DOHH2 (cell line): Measurements from ENCODE around the gene CRYBG1.

Experiments used
- H3F3A ChIP-seq: fragments of 200-600 bp; sonication (generic), shearing (Covaris generic); 2 replicates; pipeline ENCODE4 v1.6.0; 2016; ENCODE audit warnings: antibody characterized with exemption, mild to moderate bottlenecking; ENCODE audit not compliant: control insufficient read depth, insufficient read depth
- H3K27ac ChIP-seq: fragments of 200-600 bp; sonication (generic); 2 replicates; pipeline ENCODE4 v1.5.1; 2014; ENCODE audit warnings: low read depth, mild to moderate bottlenecking, low read length, moderate library complexity
- H3K27me3 ChIP-seq: fragments of 200-600 bp; sonication (generic); 2 replicates; pipeline ENCODE4 v1.6.1; 2014; ENCODE audit warnings: mild to moderate bottlenecking, low read length, mixed read lengths; ENCODE audit not compliant: control insufficient read depth
- H3K36me3 ChIP-seq: fragments of 200-600 bp; sonication (generic); 2 replicates; pipeline ENCODE4 v1.6.1; 2014; ENCODE audit warnings: mild to moderate bottlenecking, low read length, moderate library complexity, mixed read lengths; ENCODE audit not compliant: control insufficient read depth
- H3K4me1 ChIP-seq: fragments of 200-600 bp; sonication (generic); 2 replicates; pipeline ENCODE4 v1.6.1; 2014; ENCODE audit warnings: mild to moderate bottlenecking, low read length, mixed read lengths; ENCODE audit not compliant: control insufficient read depth
- H3K4me2 ChIP-seq: fragments of 200-600 bp; sonication (generic); 2 replicates; pipeline ENCODE4 v1.6.0; 2014; ENCODE audit warnings: mild to moderate bottlenecking, low read length, moderate library complexity
- H3K4me3 ChIP-seq: fragments of 200-600 bp; sonication (generic); 2 replicates; pipeline ENCODE4 v1.5.1; 2014; ENCODE audit warnings: mild to moderate bottlenecking, low read length, mixed read lengths
- H3K79me2 ChIP-seq: fragments of 200-600 bp; sonication (generic); 2 replicates; pipeline ENCODE4 v1.6.1; 2014; ENCODE audit warnings: mild to moderate bottlenecking, low read length, mixed read lengths; ENCODE audit not compliant: control insufficient read depth
- H3K9me2 ChIP-seq: fragments of 200-600 bp; sonication (generic); replicated peaks from 2 replicates; pipeline ENCODE4 v1.6.1; 2014; ENCODE audit warnings: mild to moderate bottlenecking, low read length, mixed read lengths; ENCODE audit not compliant: control insufficient read depth
- H3K9me3 ChIP-seq: fragments of 200-600 bp; sonication (generic); 2 replicates; pipeline ENCODE4 v1.6.1; 2014; ENCODE audit warnings: antibody characterized with exemption, low read length, mixed read lengths; ENCODE audit not compliant: control insufficient read depth, insufficient read depth
- H4K20me1 ChIP-seq: fragments of 200-600 bp; sonication (generic); 2 replicates; pipeline ENCODE4 v1.6.0; 2014; ENCODE audit warnings: low read depth, mild to moderate bottlenecking, antibody characterized with exemption, low read length, moderate library complexity; ENCODE audit not compliant: control insufficient read depth, insufficient read depth
- EZH2phosphoT487 ChIP-seq: fragments of 200-600 bp; sonication (generic); IDR thresholded peaks from 2 replicates; pipeline ENCODE4 v1.6.1; 2017; ENCODE audit warnings: borderline replicate concordance, mild to moderate bottlenecking, antibody characterized with exemption, low read length, moderate library complexity, mixed read lengths
- TF ChIP-seq, protein P1 (sequence below): fragments of 200-600 bp; sonication (generic); IDR thresholded peaks from one replicate; pipeline ENCODE4 v1.5.1; 2014; ENCODE audit warnings: antibody characterized with exemption, mild to moderate bottlenecking, low read depth, low read length; ENCODE audit not compliant: poor library complexity, severe bottlenecking

CRYBG1 gene

DNA sequence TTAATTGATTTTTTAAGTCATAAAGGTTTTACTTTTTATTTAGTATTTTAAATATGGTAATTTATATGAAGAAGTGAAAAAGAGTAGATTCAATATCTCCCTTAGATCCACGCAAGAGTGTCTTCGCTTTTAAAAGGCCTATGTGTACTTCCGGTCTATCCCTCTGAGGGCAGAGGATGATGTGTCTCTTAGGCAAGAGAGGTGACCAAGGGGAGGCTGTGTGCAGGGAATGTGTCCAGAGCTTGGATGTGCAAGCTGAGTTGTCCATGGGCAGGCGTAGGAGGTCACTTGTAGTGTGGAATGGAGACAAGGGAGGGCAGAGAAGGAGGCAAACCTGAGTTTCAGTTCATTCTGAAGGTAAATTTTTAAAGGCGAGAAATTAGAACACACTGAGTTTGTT, 113.9 kb downstream of the CRYBG1 start:
- Histone ChIP-seq H3K4me1 (peaks cover 19% of the 10 kb centered on the region), H4K20me1 (no peaks in the 10 kb centered on the region), H3K79me2 (no peaks in the 10 kb centered on the region), H3K9me2 (no peaks in the 10 kb centered on the region), H3K36me3 (no peaks in the 10 kb centered on the region), H3F3A (no peaks in the 10 kb centered on the region), H3K4me2 (no peak overlapping the region), H3K9me3 (no peaks in the 10 kb centered on the region), H3K4me3 (no peak overlapping the region), H3K27me3 (no peaks in the 10 kb centered on the region), H3K27ac (no peak overlapping the region)
- no peak for TF ChIP-seq EZH2phosphoT487
- TF ChIP-seq, protein P1, sequence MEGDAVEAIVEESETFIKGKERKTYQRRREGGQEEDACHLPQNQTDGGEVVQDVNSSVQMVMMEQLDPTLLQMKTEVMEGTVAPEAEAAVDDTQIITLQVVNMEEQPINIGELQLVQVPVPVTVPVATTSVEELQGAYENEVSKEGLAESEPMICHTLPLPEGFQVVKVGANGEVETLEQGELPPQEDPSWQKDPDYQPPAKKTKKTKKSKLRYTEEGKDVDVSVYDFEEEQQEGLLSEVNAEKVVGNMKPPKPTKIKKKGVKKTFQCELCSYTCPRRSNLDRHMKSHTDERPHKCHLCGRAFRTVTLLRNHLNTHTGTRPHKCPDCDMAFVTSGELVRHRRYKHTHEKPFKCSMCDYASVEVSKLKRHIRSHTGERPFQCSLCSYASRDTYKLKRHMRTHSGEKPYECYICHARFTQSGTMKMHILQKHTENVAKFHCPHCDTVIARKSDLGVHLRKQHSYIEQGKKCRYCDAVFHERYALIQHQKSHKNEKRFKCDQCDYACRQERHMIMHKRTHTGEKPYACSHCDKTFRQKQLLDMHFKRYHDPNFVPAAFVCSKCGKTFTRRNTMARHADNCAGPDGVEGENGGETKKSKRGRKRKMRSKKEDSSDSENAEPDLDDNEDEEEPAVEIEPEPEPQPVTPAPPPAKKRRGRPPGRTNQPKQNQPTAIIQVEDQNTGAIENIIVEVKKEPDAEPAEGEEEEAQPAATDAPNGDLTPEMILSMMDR: no peak

GRCh38 chr6:106475284-106475683, 114.8 kb downstream of the CRYBG1 start:
- no peak overlapping the region for H3K4me2 ChIP-seq
- H3K9me3 ChIP-seq: no peaks in the 10 kb centered on the region
- H3K4me1 ChIP-seq: peaks cover 20% of the 10 kb centered on the region
- no peak overlapping the region for H3K4me3 ChIP-seq
- H3K27me3 ChIP-seq: no peaks in the 10 kb centered on the region
- H3K36me3 ChIP-seq: no peaks in the 10 kb centered on the region
- TF ChIP-seq, protein P1: no peak
- no peak for TF ChIP-seq EZH2phosphoT487
- no peaks in the 10 kb centered on the region for H3K79me2 ChIP-seq
- no peaks in the 10 kb centered on the region for H4K20me1 ChIP-seq
- H3K27ac ChIP-seq: no peak overlapping the region
- H3K9me2 ChIP-seq: no peaks in the 10 kb centered on the region
- no peaks in the 10 kb centered on the region for H3F3A ChIP-seq

- Histone ChIP-seq H3K4me2 (peak overlapping the region; percentile 47), H3K4me1 (peaks cover 20% of the 10 kb centered on the region), H3K79me2 (no peaks in the 10 kb centered on the region), H3K9me2 (no peaks in the 10 kb centered on the region), H3F3A (no peaks in the 10 kb centered on the region), H3K27me3 (no peaks in the 10 kb centered on the region), H3K36me3 (no peaks in the 10 kb centered on the region), H4K20me1 (no peaks in the 10 kb centered on the region), H3K9me3 (no peaks in the 10 kb centered on the region), H3K4me3 (no peak overlapping the region), H3K27ac (no peak overlapping the region)
- no peak for TF ChIP-seq EZH2phosphoT487
- TF ChIP-seq, protein P1: no peak
Measured at GRCh38 chr6:106476331-106477105, 116.0 kb downstream of the CRYBG1 start.
